Stimulated activated CD4-positive, alpha-beta T cell treated with anti-CD3 and anti-CD28 coated beads, TNF-alpha, amount 100 ng/mL, for 1 hour (primary cell): ENCODE measurements around the gene TMEM14A.
A peak's percentile ranks its signal among the peaks of the same experiment; 100 is the strongest.
"Not testable (repeated sequence)": the region's sequence is repeated elsewhere in the genome, so short reads cannot be mapped to it uniquely, and the experiment has no call there.

Experiments
- DNase-seq, 3 donors: peaks; one replicate each; pipeline ENCODE4 v3.0.0-alpha.2; 2020; ENCODE audit warnings: low read depth in 3 of 3, low spot score in 1 of 3

The TMEM14A gene

GRCh38 chr6:52694404-52694803 lies 23.5 kb downstream of the TMEM14A start:
- DNase-seq: no peak

GRCh38 chr6:52696418-52696817 lies 25.5 kb downstream of the TMEM14A start:
- DNase-seq: no peak

- no peak for DNase-seq
These were observed 27.0 kb downstream of the TMEM14A start for GRCh38 chr6:52697903-52698302.

- no peak for DNase-seq
These were observed 33.1 kb downstream of the TMEM14A start for GRCh38 chr6:52704060-52704459.

- not testable (repeated sequence) for DNase-seq
These were observed 34.0 kb downstream of the TMEM14A start for GRCh38 chr6:52704781-52705502.

GRCh38 chr6:52706001-52706400 lies 35.1 kb downstream of the TMEM14A start:
- no peak for DNase-seq

GRCh38 chr6:52707963-52708680 lies 37.2 kb downstream of the TMEM14A start:
- DNase-seq: no peak

GRCh38 chr6:52712136-52712535 lies 41.2 kb downstream of the TMEM14A start:
- DNase-seq: no peak

GRCh38 chr6:52714761-52715160 lies 43.8 kb downstream of the TMEM14A start:
- not testable (repeated sequence) for DNase-seq

- DNase-seq: no peak
These were observed 47.6 kb downstream of the TMEM14A start for GRCh38 chr6:52718550-52718949.

- no peak for DNase-seq
These were observed 49.4 kb downstream of the TMEM14A start for GRCh38 chr6:52720321-52720720.

GRCh38 chr6:52724042-52724405 lies 53.1 kb downstream of the TMEM14A start:
- DNase-seq: no peak

GRCh38 chr6:52724406-52725121 lies 53.7 kb downstream of the TMEM14A start:
- DNase-seq: peak in 2 of 3 donors; percentile 4 to 39

GRCh38 chr6:52725143-52725534 lies 54.2 kb downstream of the TMEM14A start:
- DNase-seq: no peak

GRCh38 chr6:52725535-52726192 lies 54.8 kb downstream of the TMEM14A start:
- no peak for DNase-seq

GRCh38 chr6:52726193-52726542 lies 55.3 kb downstream of the TMEM14A start:
- DNase-seq: no peak

- DNase-seq: no peak
These were observed 56.0 kb downstream of the TMEM14A start for GRCh38 chr6:52726741-52727535.

GRCh38 chr6:52727908-52728307 lies 57.0 kb downstream of the TMEM14A start:
- DNase-seq: no peak

GRCh38 chr6:52728394-52728793 lies 57.5 kb downstream of the TMEM14A start:
- no peak for DNase-seq

GRCh38 chr6:52729576-52729975 lies 58.7 kb downstream of the TMEM14A start:
- no peak for DNase-seq

- no peak for DNase-seq
These were observed 60.8 kb downstream of the TMEM14A start for GRCh38 chr6:52731719-52732118.
